ENCODE results near the gene TMC6.

TMC6 gene

DNA sequence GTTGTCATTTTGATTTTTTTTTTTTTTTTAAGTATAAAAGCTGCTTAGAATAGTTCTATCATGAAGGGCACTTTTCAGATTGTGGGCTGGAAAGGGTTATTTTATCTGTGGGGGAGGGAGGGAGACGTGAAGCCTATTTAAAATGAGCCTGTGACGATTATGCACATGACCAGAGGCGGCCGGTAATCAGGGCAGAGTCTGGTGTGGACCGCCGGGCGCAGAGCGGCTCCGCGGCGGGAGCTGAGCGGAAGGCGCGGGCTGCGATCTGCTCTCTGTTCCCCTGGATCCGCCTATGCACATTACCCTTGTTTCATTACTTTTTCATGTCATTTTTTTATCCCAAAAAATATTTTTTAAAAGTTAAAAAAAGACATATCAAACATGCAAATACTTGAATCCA lies 23.5 kb downstream of the TMC6 start:
- TF ChIP-seq, protein P1, sequence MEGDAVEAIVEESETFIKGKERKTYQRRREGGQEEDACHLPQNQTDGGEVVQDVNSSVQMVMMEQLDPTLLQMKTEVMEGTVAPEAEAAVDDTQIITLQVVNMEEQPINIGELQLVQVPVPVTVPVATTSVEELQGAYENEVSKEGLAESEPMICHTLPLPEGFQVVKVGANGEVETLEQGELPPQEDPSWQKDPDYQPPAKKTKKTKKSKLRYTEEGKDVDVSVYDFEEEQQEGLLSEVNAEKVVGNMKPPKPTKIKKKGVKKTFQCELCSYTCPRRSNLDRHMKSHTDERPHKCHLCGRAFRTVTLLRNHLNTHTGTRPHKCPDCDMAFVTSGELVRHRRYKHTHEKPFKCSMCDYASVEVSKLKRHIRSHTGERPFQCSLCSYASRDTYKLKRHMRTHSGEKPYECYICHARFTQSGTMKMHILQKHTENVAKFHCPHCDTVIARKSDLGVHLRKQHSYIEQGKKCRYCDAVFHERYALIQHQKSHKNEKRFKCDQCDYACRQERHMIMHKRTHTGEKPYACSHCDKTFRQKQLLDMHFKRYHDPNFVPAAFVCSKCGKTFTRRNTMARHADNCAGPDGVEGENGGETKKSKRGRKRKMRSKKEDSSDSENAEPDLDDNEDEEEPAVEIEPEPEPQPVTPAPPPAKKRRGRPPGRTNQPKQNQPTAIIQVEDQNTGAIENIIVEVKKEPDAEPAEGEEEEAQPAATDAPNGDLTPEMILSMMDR (IDR thresholded peaks at IDR 0.05; ENCODE audit: insufficient read depth, low read depth, low read length, missing control alignments), result no peak
- DNase-seq (ENCODE audit: low read depth), result no peak
- no peak overlapping the region for H3K4me3 ChIP-seq (ENCODE audit: low read length)

DNA sequence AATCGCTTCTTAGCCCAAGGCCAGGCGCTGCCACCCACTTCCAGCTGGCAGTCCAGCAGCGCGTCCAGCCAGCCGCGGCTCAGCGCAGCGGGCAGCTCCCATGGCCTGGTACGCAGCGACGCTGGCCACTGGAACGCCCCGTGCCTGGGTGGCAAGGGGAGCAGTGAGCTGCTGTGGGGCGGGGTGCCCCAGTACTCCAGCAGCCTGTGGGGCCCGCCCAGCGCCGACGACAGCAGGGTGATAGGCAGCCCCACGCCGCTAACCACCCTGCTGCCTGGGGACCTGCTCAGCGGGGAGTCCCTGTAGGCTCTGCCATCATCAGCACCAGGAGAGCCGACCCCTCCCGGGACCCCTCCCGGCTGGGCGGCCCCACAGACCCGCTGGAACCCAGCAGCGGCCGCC lies 24.0 kb downstream of the TMC6 start:
- DNase-seq (ENCODE audit: low read depth), result no peak
- TF ChIP-seq, protein P1 (IDR thresholded peaks at IDR 0.05; ENCODE audit: insufficient read depth, low read depth, low read length, missing control alignments), result no peak
- H3K4me3 ChIP-seq (ENCODE audit: low read length), result no peak overlapping the region

DNA sequence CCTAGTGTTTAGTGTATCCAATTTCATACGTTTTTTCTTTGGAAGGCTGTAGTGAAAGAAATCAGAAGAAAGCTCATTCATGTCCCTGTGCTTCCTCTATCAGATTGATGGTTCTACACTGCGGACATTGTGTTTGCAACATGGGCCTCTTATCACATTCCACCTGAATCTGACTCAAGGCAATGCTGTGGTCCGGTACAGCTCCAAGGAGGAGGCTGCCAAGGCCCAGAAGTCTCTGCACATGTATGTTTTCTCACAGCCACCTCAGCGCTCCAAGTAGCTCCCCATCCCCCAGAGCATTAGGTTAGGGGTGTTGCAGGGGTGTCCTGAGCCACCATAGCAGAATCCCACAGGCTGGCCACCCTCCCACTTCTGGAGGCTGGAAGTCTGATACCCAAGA lies 25.2 kb downstream of the TMC6 start:
- DNase-seq (ENCODE audit: low read depth), result no peak
- TF ChIP-seq, protein P1 (IDR thresholded peaks at IDR 0.05; ENCODE audit: insufficient read depth, low read depth, low read length, missing control alignments), result no peak
- H3K4me3 ChIP-seq (ENCODE audit: low read length), result no peak overlapping the region

DNA sequence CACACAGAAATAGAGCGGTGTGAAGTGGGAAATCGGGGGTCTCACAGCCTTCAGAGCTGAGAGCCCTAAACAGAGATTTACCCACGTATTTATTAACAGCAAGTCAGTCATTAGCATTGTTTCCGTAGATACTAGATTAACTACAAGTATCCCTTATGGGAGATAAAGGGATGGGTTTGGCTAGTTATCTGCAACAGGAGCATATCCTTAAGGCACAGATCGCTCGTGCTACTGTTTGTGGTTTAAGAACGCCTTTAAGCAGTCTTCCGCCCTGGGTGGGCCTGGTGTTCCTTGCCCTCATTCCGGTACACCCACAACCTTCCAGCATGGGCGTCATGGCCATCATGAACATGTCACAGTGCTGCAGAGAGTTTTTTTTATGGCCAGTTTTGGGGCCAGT lies 27.0 kb downstream of the TMC6 start:
- DNase-seq (ENCODE audit: low read depth), result no peak
- H3K4me3 ChIP-seq (ENCODE audit: low read length), result no peak overlapping the region
- TF ChIP-seq, protein P1 (IDR thresholded peaks at IDR 0.05; ENCODE audit: insufficient read depth, low read depth, low read length, missing control alignments), result no peak

DNA sequence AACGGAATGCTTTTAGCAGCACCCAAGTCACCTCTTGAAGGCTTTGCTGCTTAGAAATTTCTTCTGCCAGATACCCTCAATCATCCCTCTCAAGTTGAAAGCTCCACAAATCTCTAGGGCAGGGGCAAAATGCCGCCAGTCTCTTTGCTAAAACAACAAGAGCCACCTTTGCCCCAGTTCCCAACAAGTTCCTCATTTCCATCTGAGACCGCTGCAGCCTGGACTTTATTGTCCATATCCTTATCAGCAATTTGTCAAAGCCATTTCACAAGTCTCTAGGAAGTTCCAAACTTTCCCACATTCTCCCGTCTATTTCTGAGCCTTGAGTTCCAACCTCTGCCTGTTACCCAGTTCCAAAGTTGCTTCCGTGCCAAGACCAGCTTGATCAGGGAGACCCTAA lies 27.4 kb downstream of the TMC6 start:
- H3K4me3 ChIP-seq (ENCODE audit: low read length), result no peak overlapping the region
- no peak for DNase-seq (ENCODE audit: low read depth)
- TF ChIP-seq, protein P1 (IDR thresholded peaks at IDR 0.05; ENCODE audit: insufficient read depth, low read depth, low read length, missing control alignments), result no peak

DNA sequence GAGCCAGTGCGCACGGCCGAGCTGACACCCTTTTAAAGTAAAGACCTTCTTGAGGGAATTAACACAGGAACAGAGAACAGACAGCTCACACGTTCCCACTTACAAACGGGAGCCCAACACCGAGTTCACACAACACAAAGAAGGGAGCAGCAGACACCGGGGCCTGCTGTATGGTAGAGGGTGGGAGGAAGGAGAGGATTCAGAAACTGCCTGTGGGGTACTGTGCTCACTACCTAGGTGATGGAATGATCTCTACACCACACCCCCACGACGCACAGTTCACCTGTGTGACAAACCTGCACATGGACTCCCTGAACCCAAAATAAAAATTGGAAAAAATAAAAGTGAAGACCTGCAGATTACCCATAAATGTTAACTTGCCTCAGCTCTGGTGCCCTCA lies 32.5 kb downstream of the TMC6 start:
- TF ChIP-seq, protein P1 (IDR thresholded peaks at IDR 0.05; ENCODE audit: insufficient read depth, low read depth, low read length, missing control alignments), result no peak
- H3K4me3 ChIP-seq (ENCODE audit: low read length), result no peak overlapping the region
- no peak for DNase-seq (ENCODE audit: low read depth)

DNA sequence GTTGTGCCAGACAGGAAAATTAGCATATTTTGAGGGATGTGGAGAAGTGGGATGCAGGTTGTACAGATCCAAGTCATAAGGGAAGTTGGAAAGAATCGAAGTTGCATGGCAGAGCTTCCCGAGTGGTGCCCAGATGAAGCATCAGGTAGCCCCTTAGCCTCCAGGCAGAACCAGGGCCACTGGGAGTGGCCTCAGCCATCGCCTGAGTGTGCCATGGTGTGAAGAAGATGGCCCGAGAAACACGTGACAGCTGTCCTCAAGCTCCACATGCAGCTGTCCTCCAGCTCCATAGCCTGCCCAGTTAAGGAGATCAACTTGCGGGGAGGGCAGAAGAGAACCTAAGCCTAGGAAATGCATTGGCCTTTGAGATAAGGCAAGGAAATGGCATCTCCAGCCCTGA lies 33.5 kb downstream of the TMC6 start:
- H3K4me3 ChIP-seq (ENCODE audit: low read length), result no peak overlapping the region
- no peak for DNase-seq (ENCODE audit: low read depth)
- TF ChIP-seq, protein P1 (IDR thresholded peaks at IDR 0.05; ENCODE audit: insufficient read depth, low read depth, low read length, missing control alignments), result no peak
